Activated CD4-positive, alpha-beta T cell treated with anti-CD3 and anti-CD28 coated beads for 48 hours (primary cell): ENCODE data around the gene RABIF.

ENCODE experiments used
- DNase-seq: peaks from one replicate; pipeline ENCODE4 v3.0.0-alpha.2; 2020

RABIF gene

GRCh38 chr1:202871367-202871766, 17.6 kb downstream of the RABIF start:
- no peak for DNase-seq

- DNase-seq = no peak
Measured at GRCh38 chr1:202862679-202863560, 26.0 kb downstream of the RABIF start.

- peak; percentile 57 for DNase-seq
Measured at GRCh38 chr1:202861420-202862132, 27.4 kb downstream of the RABIF start.

- peak; percentile 50 for DNase-seq
Measured at GRCh38 chr1:202860744-202861419, 28.1 kb downstream of the RABIF start.

- DNase-seq = no peak
Measured at GRCh38 chr1:202858789-202859414, 30.0 kb downstream of the RABIF start.

- DNase-seq = no peak
Measured at GRCh38 chr1:202858331-202858730, 30.6 kb downstream of the RABIF start.

GRCh38 chr1:202857136-202857610, 31.8 kb downstream of the RABIF start:
- no peak for DNase-seq

- DNase-seq = no peak
Measured at GRCh38 chr1:202856014-202856413, 32.9 kb downstream of the RABIF start.

GRCh38 chr1:202854787-202855186, 34.2 kb downstream of the RABIF start:
- no peak for DNase-seq

- DNase-seq = peak; percentile 66
Measured at GRCh38 chr1:202852163-202852904, 36.6 kb downstream of the RABIF start.

- no peak for DNase-seq
Measured at GRCh38 chr1:202850593-202851362, 38.2 kb downstream of the RABIF start.

GRCh38 chr1:202848191-202848542, 40.8 kb downstream of the RABIF start:
- no peak for DNase-seq

- DNase-seq = no peak
Measured at GRCh38 chr1:202844935-202845334, 44.0 kb downstream of the RABIF start.

GRCh38 chr1:202844259-202844658, 44.7 kb downstream of the RABIF start:
- DNase-seq = no peak

- DNase-seq = no peak
Measured at GRCh38 chr1:202843081-202843480, 45.9 kb downstream of the RABIF start.

- DNase-seq = no peak
Measured at GRCh38 chr1:202837746-202838262, 51.1 kb downstream of the RABIF start.

GRCh38 chr1:202836623-202837403, 52.1 kb downstream of the RABIF start:
- no peak for DNase-seq

- no peak for DNase-seq
Measured at GRCh38 chr1:202835548-202836072, 53.3 kb downstream of the RABIF start.

- DNase-seq = peak; percentile 45
Measured at GRCh38 chr1:202834771-202835547, 54.0 kb downstream of the RABIF start.
